ENCODE results near the gene NMNAT2. TPM values are rescaled to one million over a fixed set of nuclear protein-coding genes. Genes with fewer than 3 reads are reported as not detected.

NMNAT2 gene
- total and polyA plus RNA-seq, 8 donors = 0.42 to 4.9 (median 1.8) TPM

DNA sequence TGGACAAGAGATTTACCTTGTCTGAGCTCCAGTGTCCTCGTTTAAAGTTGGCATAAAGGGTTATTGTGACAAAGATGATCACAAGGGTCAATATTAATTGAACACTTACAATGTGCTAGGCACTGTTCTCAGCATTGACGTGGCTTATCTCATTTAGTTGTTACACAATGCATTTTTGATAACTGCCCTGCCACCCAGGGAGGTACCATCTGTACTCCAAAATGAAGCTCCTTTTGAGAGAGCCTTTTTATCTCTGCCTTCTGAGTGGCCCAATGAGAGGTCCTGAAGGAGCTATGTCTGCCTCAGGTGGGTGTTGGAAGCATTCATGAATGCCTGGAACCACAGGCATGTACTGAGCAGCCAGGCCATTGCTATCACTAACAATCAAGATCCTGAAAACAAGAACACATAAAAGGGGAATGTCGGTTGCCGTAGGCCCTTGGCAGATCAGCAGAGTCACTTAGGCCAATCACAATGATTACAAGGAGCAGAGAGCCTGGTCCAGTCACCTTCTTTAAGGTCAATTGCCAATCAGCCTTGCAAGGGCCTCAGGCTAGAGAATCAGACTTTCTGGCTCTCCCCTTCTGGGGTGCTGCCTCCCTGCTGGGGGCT lies 78.5 kb downstream of the NMNAT2 start:
- DNase-seq = no peak
- Histone ChIP-seq H3K9me3 (no peaks in the 10 kb centered on the region), H3K36me3 (no peaks in the 10 kb centered on the region), H3K27ac (no peak overlapping the region), H3K4me3 (no peak overlapping the region), H3K27me3 (no peaks in the 10 kb centered on the region), H3K4me1 (no peaks in the 10 kb centered on the region)
- TF ChIP-seq, protein P1, sequence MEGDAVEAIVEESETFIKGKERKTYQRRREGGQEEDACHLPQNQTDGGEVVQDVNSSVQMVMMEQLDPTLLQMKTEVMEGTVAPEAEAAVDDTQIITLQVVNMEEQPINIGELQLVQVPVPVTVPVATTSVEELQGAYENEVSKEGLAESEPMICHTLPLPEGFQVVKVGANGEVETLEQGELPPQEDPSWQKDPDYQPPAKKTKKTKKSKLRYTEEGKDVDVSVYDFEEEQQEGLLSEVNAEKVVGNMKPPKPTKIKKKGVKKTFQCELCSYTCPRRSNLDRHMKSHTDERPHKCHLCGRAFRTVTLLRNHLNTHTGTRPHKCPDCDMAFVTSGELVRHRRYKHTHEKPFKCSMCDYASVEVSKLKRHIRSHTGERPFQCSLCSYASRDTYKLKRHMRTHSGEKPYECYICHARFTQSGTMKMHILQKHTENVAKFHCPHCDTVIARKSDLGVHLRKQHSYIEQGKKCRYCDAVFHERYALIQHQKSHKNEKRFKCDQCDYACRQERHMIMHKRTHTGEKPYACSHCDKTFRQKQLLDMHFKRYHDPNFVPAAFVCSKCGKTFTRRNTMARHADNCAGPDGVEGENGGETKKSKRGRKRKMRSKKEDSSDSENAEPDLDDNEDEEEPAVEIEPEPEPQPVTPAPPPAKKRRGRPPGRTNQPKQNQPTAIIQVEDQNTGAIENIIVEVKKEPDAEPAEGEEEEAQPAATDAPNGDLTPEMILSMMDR (IDR thresholded peaks at IDR 0.05) = no peak
- no peak for FAIRE-seq
- intact Hi-C loops (cut with DNase I) = no loop called here
- no peak for ATAC-seq
- 52 to 61% methylated on average over 4 of the region's 4 CpGs for WGBS, 2 donors

- no peaks in the 10 kb centered on the region for H3K27me3 ChIP-seq
- H3K27ac ChIP-seq = no peak overlapping the region
- H3K36me3 ChIP-seq = no peaks in the 10 kb centered on the region
- no peaks in the 10 kb centered on the region for H3K9me3 ChIP-seq
- intact Hi-C loops (cut with DNase I) = no loop called here
- ATAC-seq (no peak), FAIRE-seq (no peak), DNase-seq (no peak)
- 35 to 42% methylated on average over 10 of the region's 10 CpGs for WGBS, 2 donors
- TF ChIP-seq, protein P1 (IDR thresholded peaks at IDR 0.05) = no peak
- no peak overlapping the region for H3K4me3 ChIP-seq
- H3K4me1 ChIP-seq = no peaks in the 10 kb centered on the region
Measured at GRCh38 chr1:183331091-183331742, 87.0 kb downstream of the NMNAT2 start.

- Histone ChIP-seq H3K4me3 (no peak overlapping the region), H3K36me3 (no peaks in the 10 kb centered on the region), H3K27me3 (no peaks in the 10 kb centered on the region), H3K4me1 (no peaks in the 10 kb centered on the region), H3K27ac (no peak overlapping the region), H3K9me3 (no peaks in the 10 kb centered on the region)
- TF ChIP-seq, protein P1 (IDR thresholded peaks at IDR 0.05) = no peak
- intact Hi-C loops (cut with DNase I) = no loop called here
- ATAC-seq (no peak), FAIRE-seq (no peak), DNase-seq (no peak)
- WGBS, 2 donors = 69 to 80% methylated on average over 4 of the region's 4 CpGs
Measured at GRCh38 chr1:183330335-183330734, 87.8 kb downstream of the NMNAT2 start.

DNA sequence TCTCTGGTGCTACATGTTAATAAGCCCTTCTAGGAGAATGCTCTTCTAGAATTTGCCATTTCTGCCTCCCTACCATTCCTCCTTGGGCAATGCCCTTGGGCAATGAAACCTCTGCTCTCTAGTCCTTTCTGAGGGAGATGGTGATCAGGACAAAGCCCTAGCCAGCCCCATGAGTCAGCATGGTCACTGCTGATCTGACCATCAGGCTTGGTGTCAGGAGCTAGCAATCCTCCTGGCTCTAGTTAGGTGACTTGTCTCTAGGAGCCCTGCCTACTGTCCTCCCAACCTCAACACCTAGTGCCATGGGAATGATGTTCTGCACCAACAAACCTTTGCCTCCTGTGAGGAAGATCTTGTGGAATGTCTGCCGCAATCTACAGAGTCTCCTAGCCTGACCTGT lies 89.8 kb downstream of the NMNAT2 start:
- ATAC-seq (no peak), DNase-seq (no peak), FAIRE-seq (no peak)
- no peaks in the 10 kb centered on the region for H3K4me1 ChIP-seq
- no peak overlapping the region for H3K4me3 ChIP-seq
- intact Hi-C loops (cut with DNase I) = no loop called here
- TF ChIP-seq, protein P1 (IDR thresholded peaks at IDR 0.05) = no peak
- WGBS, 2 donors = 93 to 100% methylated on average over 1 of the region's 1 CpG
- no peaks in the 10 kb centered on the region for H3K9me3 ChIP-seq
- no peaks in the 10 kb centered on the region for H3K27me3 ChIP-seq
- H3K27ac ChIP-seq = no peak overlapping the region
- H3K36me3 ChIP-seq = no peaks in the 10 kb centered on the region

Data from pancreas (tissue), 10 donors.